ENCODE measurements around the gene TWIST1.

The TWIST1 gene

DNA sequence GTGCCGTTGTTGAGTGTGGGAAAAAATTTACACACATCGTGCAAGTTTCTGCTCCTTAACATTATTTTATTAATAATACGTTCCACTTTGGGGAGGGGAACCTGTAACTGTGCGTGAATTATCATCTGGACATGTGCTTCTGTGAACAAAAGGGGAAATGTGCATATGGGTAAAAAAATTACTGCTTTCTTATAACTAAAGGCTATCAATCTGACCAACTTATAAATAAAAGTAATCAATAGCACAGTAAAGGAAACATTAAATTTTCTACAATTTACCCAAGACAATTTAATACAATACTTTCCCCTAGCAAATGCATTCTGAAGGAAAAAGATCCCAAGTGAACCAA lies 4.5 kb downstream of the TWIST1 start:
- DNase-seq (ENCODE audit: low read depth), result no peak

DNA sequence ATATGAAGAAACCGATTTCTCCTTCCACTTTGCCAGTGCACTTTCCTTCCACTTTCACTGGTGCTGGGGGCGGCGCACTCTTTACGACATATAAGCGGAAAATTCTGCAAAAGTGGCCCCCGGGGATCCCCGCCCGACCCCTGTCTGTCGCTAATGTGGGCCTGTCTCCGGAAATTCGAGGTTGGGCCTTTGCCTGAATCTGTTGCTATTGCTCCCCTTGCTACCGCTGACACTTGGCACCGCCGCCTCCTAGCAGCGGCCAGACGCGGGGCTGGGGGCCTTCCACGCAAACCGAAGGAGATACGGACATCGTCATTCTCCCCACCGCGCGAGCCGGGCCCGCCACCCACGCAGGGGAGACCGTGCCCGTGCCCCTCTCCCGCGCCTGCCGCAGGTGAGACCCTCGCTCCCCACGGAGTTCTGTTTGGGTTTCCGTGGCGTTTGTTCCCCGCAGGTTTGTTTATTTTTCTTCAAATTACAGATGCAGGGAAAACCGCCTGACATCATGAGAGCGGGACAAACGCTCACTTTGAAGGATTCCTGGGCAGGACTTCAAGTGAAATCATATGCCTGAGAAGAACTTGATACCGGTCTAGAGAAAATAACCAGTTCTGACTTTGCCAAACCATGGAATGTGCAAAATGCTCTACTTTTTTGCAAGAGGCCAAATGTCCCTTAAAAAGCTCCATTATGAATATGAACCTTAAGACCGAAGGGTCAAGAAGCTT lies 5.0 kb downstream of the TWIST1 start:
- DNase-seq (ENCODE audit: low read depth), result no peak

DNA sequence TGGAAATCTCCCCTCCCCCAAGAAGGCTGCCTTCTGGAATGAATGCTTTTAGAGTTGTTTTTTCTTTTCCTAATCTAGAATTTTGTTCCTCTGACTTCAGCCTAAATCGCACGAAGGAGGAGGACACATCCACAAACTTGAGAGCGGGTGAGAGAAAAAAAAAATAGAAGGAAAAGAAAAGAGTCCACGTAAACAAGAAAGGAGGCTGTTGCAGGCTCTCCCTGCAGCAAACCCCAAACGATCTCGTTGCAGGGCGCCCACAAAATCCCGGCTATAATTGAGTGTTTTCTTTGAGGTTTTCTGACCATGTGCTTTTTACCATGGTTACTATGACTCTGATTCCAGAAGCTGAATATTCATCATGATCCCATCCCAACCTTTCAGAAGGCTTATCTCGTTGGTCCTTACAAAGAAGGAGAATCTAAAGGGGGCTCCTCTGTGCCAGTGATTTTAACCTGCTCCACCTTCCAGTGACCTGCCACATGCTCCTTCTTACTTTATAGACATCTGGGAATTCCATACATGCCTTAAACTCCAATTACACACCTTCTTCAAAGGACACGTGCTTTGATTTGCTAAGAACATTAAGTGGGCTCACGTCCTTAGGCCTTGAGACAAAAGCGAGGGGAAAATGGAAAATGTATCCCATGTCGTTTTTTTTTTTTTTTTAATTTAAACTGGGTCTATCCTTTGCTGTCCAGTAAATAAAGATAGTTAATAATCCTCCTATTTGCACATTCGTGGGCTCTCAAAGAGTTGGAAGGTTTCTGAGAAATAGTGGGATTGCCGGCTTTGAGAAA lies 5.8 kb downstream of the TWIST1 start:
- DNase-seq (ENCODE audit: low read depth), result no peak

DNA sequence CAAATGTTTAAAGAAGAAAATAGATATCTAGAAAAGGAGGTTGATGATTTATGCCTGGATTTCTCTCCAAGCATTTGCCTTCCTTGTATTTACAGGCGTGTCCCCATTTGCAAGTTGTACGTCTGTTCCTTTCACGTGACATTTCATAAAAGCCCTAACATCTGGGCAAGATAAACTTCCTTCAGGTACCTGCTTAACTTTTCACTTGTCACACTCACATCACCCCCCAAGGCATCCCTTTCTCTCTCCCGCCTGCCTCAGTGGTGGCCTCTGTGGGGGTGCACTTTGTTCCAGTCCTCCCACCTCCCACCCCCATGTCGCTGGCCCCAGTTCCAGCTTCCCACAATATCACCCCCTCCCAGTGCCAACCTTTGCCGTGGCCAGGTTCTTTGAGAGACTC lies 6.7 kb downstream of the TWIST1 start:
- no peak for DNase-seq (ENCODE audit: low read depth)

DNA sequence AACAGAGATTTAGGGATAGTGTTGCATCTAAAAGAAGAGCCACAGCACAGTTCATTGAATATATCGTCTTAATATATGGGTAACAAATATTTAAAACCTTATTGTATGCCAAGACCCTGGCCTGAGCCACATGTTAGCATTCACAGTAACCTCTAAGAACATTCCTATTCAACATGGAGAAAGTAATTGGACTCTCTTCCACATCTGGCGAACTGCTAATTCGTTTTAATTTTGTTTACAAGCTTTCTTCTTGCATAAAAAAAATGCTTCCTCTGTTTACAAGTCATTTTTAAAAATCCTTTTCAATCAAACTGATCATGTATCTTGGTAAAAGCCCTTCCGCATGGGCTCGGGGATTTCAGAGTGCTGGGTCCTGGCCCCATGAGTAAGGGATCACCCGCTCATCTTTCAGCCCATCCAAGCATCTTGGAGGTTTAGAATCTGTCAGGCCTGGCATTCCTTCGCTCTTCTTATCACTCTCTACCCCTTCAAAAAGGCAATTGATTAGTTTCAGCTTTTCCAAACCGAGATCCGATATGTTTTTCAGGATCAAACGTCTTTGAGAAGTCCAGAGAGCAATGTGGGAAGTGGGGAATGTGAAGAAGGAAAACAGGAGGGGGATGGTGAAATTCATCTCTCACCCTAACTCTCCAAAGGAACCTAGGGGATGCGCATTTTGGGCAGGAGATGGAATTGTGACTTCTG lies 7.3 kb downstream of the TWIST1 start:
- no peak for DNase-seq (ENCODE audit: low read depth)

DNA sequence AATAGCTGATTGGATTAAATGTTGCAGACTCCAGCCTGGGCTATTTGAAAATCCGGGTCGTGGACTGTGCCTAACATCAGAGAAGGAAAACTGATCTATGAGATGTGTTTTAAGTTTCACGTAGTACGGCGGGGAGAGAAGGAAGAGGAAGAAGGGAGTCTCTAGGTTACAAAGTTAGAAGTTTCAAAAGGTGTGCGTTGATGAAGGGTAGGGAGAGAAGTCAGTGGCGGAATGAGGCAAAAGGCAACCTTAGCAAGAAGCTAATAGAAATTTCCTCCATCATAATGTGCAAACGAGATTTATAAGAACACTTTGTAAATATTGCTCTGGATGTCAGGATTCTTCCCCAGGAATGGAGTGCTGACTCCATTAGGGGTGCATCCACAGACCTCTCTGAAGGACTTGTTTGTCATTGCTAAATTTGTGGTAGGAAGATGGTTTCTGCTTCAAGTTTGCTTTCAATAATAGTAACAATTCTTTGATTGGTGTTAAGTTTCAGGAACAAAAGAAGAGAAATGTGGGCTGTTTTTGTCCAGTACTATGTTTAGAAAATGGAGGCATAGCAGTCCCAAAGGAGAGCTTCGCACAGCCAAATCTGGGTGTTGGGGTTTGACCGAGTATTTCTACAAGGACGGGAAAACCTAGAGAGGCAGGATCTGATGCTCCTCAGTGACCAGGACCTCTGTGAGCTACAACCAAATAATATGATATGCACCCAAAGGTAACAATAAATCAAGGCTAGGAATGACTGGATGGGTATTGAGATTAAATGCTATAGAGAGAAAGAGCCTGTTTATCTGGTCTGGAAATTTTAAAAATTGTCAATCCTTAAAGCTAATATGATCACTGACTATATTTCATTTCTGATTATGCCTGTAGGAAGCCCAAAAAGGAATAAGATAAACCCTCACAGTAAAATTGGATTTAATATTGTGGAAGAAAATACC lies 8.2 kb downstream of the TWIST1 start:
- no peak for DNase-seq (ENCODE audit: low read depth)

DNA sequence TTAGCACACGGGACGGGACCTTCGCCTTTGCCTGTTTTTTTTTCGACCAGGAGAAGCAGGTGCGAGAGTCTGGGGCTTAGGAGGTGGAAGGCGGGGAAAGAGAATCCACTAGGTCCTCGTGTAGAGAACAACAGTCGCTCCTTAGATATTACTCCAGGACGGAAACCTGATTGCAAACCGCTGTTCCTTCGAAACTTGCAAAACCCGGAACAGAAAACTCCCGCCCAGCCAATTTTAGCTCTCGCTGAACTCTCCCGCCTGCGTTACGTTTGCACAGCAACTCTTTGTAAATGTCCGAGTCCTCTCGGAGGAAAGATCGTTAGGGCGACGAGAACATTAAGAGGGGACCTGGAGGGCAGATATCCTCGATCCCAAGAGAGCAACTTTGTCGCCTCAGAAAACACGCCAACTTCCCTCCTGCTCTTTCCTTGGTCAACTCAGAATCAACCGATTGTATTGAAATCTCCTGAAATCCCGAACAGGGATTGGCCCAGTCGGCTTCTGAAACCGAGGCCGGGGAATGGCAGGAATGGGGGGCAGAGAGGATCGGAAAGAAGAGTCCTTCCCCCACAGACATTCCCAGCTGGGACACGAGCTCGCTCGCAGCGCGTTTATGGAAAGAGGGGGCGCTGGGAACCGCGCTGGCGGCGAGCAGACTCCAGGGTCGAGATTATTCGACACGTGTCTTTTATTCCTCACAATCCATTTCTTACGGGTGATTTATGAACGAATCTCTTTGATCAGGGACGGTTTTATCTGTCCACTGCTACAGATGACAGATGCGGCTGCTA lies 9.9 kb downstream of the TWIST1 start:
- no peak for DNase-seq (ENCODE audit: low read depth)

DNA sequence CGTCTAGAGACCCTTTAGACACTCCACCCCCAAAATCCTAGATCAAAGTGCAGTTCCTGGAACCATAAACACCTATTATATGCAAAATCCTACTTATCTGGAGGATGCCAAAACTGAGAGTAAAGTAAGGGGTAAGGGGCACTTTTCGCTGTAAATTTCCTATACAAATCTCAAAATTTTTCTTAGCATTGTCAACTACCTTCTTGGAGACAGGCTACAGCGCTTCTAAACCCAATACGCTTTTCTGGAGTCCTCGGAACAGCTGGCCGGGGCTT lies 10.4 kb downstream of the TWIST1 start:
- DNase-seq (ENCODE audit: low read depth), result no peak

DNA sequence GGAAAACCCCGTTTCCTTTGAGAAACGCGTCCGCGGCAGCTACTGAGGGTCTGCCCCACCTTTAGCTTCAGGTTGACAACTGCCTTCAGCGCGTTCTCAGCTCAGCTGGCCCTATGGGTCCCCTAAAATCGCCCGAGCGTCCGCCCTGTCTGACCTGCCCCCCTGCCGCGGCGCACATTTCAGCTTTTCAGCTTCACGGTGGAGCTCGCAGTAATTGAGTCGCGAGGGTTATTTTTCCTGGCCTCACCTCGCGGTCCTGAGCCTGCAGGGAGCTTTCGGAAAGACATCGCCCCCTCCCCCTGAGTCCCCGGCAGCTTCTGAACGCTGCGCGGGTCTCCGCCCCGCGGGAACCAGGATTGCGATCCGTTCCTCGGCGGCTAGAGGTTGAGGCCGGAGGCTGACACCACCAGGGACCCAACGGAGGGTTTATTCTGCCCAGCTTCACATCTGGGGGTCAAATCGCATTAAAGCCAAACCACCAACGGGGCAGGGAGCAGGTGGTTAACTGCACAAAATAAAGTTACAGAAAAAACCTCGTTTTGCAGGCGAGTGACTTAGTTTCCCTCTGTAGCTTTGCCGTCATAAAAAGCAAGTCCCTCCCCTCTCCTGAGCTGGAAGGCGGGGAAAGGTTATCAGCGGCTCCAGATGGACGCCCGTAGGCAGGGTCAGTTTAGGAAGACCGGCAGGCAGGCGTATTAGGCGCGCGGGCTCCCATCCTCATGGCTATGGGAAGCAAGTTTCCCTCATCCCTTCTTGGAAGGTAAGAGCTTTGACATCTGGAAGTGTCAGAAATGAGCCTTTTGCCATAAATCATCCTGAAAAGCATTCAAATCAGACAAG lies 11.0 kb downstream of the TWIST1 start:
- DNase-seq (ENCODE audit: low read depth), result no peak

DNA sequence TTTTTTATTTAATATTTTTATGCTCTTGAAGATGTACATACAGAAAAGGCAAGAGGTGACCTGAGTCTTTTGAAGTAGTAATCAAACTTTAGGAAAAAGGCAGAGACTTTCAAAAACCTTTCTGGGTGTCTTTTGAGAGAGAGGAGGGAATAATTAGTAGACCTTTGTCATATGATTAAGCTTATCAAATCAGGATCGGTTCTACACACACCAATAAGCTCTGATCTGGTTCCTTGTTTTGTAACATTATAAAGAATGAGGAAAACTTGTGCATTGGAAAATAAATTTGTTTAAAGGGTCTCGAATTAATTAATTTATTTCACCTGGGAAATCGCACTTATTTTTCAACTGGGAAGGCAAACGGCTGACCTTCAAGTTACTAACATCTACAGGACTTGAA lies 11.9 kb downstream of the TWIST1 start:
- DNase-seq (ENCODE audit: low read depth), result no peak

DNA sequence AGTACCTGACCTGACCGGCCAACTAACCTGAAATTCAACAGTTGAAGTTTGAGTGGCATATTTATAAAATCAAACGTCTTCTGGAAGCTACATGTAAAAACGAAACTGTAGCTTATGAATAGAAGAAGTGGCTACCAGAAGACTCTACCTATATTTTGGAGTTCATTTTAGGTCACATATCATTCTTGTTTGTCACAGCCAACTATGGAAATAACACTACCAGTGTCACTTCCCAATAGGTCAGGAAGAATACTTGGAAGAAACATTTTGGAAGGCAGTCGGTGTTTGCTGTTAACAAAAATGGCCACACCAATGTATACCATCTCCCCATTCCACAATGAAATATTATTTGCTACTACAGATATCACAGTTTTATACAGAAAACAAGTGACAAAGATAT lies 12.6 kb downstream of the TWIST1 start:
- no peak for DNase-seq (ENCODE audit: low read depth)

DNA sequence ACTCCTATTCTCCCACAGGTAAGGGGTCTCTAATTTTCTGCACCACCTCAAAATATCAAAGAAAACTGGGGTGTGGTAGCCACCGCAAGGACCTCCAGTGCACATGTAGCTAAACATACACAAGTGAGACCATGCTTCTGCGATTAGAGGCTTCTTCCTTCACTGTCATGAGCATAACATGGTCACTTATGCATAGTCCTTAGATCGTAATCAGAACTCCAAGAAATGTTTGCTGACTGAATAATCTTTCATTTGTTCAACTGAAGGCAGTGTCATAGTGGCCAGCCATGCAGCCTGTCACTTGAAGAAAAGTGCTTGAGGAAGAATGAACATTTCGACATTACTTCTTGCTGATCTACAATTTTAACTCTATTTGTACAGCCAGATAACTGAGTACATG lies 14.6 kb downstream of the TWIST1 start:
- DNase-seq (ENCODE audit: low read depth), result no peak

DNA sequence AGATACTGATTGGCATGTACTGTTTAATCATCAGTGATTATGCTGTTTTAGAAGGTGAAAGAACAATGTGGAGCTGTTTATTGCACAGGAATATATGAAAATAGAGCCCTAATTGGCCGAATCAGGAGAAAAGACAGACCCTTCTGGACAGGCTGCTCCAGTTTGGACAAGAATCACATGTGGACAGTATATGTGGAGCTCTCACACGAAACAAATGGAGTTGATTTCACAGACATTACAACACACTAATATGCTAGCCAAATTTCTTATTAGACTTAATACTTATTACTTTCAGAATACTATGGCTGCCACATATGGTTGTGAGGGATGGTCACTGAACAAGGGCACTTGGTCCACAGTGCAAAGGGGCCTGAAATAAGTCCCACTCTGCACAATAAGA lies 15.5 kb downstream of the TWIST1 start:
- no peak for DNase-seq (ENCODE audit: low read depth)

DNA sequence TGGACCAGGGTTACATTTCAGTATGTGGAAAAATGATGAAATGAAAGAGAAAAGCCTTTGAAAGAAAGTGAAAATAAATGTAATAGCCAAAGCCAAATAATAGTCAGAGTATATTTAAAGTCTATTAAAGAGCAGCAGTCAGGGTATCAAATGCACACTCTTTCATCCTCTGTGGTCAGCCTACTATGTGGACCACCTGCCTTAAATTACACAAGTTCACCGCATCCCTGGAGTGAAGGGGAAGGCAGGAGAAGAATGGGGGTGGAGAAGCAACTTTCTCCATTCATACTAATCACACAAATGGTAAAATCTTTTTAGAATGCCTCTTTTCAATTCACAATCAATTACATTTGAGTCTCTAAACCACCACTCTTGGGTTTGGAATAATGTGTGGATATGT lies 16.0 kb downstream of the TWIST1 start:
- no peak for DNase-seq (ENCODE audit: low read depth)

DNA sequence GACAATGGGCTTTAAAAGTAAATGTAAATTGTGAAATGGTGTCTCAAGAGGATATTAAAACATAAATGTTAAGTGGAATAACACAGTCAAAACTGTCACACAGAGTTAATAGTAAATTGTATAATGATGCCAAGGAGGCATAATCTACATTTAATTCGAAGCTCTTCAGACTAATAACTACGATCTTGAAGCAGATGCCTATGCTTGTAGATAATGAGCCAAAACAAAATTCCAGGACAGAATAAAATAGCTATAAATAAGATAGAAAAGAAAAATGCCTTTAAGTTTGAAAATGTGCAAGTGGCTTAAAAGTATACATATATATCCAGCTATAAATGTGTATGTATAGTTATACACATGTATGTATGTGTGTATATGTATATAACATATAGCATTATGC lies 17.5 kb downstream of the TWIST1 start:
- no peak for DNase-seq (ENCODE audit: low read depth)

DNA sequence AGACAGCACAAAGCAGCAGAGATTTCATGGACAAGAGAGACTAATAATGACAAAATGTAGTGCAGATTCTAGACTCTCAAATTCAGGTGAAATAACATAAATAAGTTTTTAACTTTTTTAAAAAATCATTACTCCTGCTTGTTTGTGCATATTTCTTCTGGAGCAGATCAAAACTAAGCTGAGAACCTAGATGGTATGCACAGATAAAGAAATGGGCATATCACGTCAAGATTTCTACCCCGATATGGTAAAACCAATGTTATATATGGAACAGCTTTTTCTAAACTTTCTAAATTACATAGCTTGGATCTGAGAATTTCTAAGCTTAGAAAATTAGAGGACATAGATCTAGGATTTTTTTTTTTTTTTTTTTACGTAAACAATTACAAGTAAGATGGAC lies 18.2 kb downstream of the TWIST1 start:
- no peak for DNase-seq (ENCODE audit: low read depth)

DNA sequence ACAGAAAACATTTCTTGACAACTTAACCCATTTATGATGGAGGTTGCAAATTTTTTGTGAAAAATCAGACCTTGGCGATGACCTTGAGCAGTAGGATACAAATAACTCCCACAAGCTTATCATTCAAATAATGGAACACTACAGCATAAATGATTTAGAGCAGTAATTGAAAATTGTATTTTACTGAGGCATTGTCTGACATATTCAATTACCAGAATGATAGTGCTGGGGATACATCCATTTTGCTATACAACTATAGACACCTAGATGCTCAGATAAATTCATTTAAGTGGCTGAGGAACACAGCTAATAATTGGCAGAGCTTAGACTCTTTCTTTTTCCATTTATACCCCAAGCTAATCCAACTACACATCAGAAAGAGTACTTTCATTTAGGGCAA lies 18.9 kb downstream of the TWIST1 start:
- no peak for DNase-seq (ENCODE audit: low read depth)

DNA sequence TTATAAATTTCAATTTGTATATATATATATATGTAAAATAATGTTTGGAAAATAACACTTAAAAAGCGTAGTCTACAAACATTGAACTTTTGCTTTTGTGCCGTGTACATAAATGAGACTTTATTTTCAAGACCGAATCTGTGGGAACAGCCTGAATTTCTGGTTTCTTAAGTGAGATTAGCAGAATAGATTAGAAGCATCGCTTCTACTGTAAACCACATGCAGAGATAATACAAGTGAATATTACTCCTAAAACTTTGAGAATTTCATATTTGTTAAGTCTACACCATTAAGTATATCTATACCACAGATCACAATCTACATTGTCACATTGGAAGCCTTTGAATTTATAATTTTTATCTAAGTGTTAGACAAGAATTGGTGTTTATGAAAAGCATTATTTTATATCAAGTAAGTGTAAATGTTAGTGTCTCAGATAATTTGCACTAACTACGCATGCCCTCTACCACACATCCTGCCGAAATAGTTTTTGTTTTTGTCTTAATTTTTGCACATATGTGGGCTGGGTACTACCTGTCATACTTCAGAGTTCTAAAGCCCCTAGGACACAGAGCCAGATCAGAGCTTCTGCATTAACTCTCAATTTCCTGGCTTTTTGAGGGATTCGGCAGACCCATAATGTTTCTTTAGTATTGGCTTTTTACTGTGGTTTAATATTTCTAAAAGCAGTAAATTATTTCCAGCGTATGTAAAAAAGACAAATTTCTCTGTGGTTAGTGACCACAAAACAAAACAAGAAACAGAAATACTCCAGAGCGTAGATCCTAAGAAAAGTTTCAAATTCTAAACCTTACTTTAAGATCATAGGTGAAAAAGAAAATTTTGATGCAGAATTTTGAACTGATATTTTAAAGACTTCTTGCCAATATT lies 20.0 kb downstream of the TWIST1 start:
- no peak for DNase-seq (ENCODE audit: low read depth)

DNA sequence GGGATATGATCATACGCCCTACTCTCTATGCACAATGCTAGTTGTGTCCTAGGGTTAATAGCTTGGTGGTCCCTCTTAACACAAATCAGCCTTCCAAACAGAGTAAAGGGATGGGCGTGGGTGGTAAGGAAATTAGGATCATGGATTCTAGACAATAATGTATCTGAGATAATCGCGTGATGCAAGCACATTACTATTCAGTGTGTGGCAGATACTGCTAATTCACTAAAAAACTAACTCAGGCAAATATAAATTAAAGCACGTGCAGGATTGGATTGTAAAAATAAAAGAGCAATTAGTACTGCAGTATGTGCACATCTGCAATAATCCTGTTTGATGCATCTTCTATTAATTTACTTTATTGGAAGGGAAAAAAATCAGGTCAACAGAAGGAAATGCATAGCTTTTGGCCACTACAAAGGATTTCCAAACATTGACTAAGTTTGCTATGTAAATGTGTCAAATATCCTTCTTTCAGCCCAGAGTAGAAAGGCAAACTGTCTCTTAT lies 22.0 kb downstream of the TWIST1 start:
- no peak for DNase-seq (ENCODE audit: low read depth)
